ENCODE measurements around the gene FOXL3. TPM values are rescaled to one million over a fixed set of nuclear protein-coding genes. Genes with fewer than 3 reads are reported as not detected.

Gene FOXL3
- total RNA-seq, 1 experiment from 2014 or later: not detected

DNA sequence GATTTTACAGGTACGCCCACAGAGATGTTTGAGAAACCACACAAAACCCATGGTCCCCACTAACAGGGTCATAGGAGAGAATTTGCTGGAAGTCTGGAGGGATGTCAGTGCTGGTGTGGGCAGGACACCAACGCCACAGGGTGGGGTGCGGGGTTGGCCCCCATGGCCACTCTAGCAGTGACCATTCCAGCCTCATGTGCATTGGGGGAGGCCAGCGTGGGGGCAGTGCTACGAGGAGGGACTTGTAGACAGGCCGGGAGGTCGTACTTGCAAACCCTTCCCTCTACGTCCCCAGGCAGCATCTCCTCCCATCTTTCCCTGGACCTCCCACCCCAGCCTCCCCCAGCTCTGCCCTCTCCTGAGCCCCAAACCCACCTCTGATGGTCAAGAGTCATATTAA is 34.0 kb downstream of the FOXL3 start:
- intact Hi-C loops (cut with micrococcal nuclease): loop anchor here (5.0 to 10.0 kb wide), 3 partner anchors 191 to 548 kb away; partner anchors contain the start of gene PDGFA

More for the DNA sequence above, 34.0 kb downstream of the FOXL3 start:
- Histone ChIP-seq H2AFZ (ENCODE audit: low read depth, low read length, poor library complexity, severe bottlenecking) (no peak overlapping the region), H4K20me1 (ENCODE audit: insufficient read depth) (no peaks in the 10 kb centered on the region), H3K27ac (ENCODE audit: low read depth, low read length) (no peak overlapping the region), H3K4me3 (replicated peaks in 1 of 2; ENCODE audit: low read depth in 1 of 2, low read length in 2 of 2) (no peak overlapping the region), H3K9me2 (ENCODE audit: insufficient read depth) (no peaks in the 10 kb centered on the region), H3K9ac (ENCODE audit: low read length) (no peak overlapping the region), H3K27me3 (ENCODE audit: insufficient read depth, low read length) (no peaks in the 10 kb centered on the region; the same call in 1 of the 2 replicates), H3K79me2 (ENCODE audit: insufficient read depth, low read length) (no peaks in the 10 kb centered on the region), H3K4me1 (ENCODE audit: control insufficient read depth in 1 of 2, insufficient read depth in 2 of 2, low read length in 2 of 2) (no peaks in the 10 kb centered on the region), H3K36me3 (ENCODE audit: control insufficient read depth in 1 of 2, insufficient read depth in 2 of 2, low read length in 2 of 2) (no peaks in the 10 kb centered on the region), H3K9me3 (ENCODE audit: control insufficient read depth in 1 of 2, insufficient read depth in 1 of 2, low read depth in 1 of 2, low read length in 2 of 2) (no peaks in the 10 kb centered on the region), H3K4me2 (ENCODE audit: low read length) (no peak overlapping the region)
- TF ChIP-seq POLR2AphosphoS5 (IDR thresholded peaks at IDR 0.05; ENCODE audit: low read depth, low read length) (no peak), ELF1 (IDR thresholded peaks at IDR 0.05; ENCODE audit: borderline replicate concordance, low read depth) (no peak), SP1 (IDR thresholded peaks at IDR 0.05; ENCODE audit: low read depth) (no peak), EGR1 (IDR thresholded peaks at IDR 0.05; ENCODE audit: low read depth) (no peak), TCF7L2 (IDR thresholded peaks at IDR 0.05; ENCODE audit: borderline replicate concordance, extremely low read depth, insufficient read depth, insufficient read length) (no peak), RAD21 (IDR thresholded peaks at IDR 0.05; ENCODE audit: low read depth) (no peak), FOSL1 (IDR thresholded peaks at IDR 0.05; ENCODE audit: low read depth) (no peak)
- TF ChIP-seq, protein P1, sequence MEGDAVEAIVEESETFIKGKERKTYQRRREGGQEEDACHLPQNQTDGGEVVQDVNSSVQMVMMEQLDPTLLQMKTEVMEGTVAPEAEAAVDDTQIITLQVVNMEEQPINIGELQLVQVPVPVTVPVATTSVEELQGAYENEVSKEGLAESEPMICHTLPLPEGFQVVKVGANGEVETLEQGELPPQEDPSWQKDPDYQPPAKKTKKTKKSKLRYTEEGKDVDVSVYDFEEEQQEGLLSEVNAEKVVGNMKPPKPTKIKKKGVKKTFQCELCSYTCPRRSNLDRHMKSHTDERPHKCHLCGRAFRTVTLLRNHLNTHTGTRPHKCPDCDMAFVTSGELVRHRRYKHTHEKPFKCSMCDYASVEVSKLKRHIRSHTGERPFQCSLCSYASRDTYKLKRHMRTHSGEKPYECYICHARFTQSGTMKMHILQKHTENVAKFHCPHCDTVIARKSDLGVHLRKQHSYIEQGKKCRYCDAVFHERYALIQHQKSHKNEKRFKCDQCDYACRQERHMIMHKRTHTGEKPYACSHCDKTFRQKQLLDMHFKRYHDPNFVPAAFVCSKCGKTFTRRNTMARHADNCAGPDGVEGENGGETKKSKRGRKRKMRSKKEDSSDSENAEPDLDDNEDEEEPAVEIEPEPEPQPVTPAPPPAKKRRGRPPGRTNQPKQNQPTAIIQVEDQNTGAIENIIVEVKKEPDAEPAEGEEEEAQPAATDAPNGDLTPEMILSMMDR (IDR thresholded peaks at IDR 0.05 in 2 of 3, conservative IDR thresholded peaks at IDR 0.05 in 1 of 3; ENCODE audit: borderline replicate concordance in 1 of 3, insufficient read depth in 1 of 3, low read depth in 2 of 3, low read length in 2 of 3): no peak
- TF ChIP-seq, protein P2, sequence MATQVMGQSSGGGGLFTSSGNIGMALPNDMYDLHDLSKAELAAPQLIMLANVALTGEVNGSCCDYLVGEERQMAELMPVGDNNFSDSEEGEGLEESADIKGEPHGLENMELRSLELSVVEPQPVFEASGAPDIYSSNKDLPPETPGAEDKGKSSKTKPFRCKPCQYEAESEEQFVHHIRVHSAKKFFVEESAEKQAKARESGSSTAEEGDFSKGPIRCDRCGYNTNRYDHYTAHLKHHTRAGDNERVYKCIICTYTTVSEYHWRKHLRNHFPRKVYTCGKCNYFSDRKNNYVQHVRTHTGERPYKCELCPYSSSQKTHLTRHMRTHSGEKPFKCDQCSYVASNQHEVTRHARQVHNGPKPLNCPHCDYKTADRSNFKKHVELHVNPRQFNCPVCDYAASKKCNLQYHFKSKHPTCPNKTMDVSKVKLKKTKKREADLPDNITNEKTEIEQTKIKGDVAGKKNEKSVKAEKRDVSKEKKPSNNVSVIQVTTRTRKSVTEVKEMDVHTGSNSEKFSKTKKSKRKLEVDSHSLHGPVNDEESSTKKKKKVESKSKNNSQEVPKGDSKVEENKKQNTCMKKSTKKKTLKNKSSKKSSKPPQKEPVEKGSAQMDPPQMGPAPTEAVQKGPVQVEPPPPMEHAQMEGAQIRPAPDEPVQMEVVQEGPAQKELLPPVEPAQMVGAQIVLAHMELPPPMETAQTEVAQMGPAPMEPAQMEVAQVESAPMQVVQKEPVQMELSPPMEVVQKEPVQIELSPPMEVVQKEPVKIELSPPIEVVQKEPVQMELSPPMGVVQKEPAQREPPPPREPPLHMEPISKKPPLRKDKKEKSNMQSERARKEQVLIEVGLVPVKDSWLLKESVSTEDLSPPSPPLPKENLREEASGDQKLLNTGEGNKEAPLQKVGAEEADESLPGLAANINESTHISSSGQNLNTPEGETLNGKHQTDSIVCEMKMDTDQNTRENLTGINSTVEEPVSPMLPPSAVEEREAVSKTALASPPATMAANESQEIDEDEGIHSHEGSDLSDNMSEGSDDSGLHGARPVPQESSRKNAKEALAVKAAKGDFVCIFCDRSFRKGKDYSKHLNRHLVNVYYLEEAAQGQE (IDR thresholded peaks at IDR 0.05; ENCODE audit: low read depth): no peak
- no peak for ATAC-seq
- POLR2A ChIA-PET: no interaction called here
- RAD21 ChIA-PET (ENCODE audit: low non-redundant PET in 1 of 2, low total read pairs in 2 of 2, uncharacterized antibody in 2 of 2, unreplicated experiment in 2 of 2): no interaction called here
- BruUV-seq (replicated peaks): no TSS peak
- DNase-seq (ENCODE audit: low read depth, low spot score): no peak
- CTCF ChIA-PET: no interaction called here
